IPS DF 6.9 (cell line): ENCODE data around the gene LIPG.
"Not testable (repeated sequence)": the region's sequence is repeated elsewhere in the genome, so short reads cannot be mapped to it uniquely, and the experiment has no call there.

Source experiments
- DNase-seq: peaks from one replicate; pipeline ENCODE4 v3.0.0-alpha.2; 2013; ENCODE audit warnings: low read depth, low spot score
- H3K27ac ChIP-seq: one replicate; pipeline ENCODE4 v1.5.1; 2013; ENCODE audit warnings: low read length, control low read depth
- H3K27me3 ChIP-seq: 2 replicates; pipeline ENCODE4 v1.6.1; 2013; ENCODE audit warnings: mild to moderate bottlenecking, low read length; ENCODE audit not compliant: control insufficient read depth, insufficient read depth
- H3K36me3 ChIP-seq: 2 replicates; pipeline ENCODE4 v1.6.1; 2013; ENCODE audit warnings: low read length; ENCODE audit not compliant: control insufficient read depth, insufficient read depth
- H3K4me1 ChIP-seq: 2 replicates; pipeline ENCODE4 v1.6.1; 2013; ENCODE audit warnings: low read length; ENCODE audit not compliant: control insufficient read depth, insufficient read depth
- H3K4me3 ChIP-seq: 2 replicates; pipeline ENCODE4 v1.5.1; 2013; ENCODE audit warnings: mild to moderate bottlenecking, low read length
- H3K9me3 ChIP-seq: 2 replicates; pipeline ENCODE4 v1.6.1; 2013; ENCODE audit warnings: low read length, inconsistent platforms; ENCODE audit not compliant: control insufficient read depth, insufficient read depth
- WGBS: extraction: QIAGEN DNeasy Blood & Tissue Kit; methylation state at CpG from one replicate; pipeline ENCODE4 v1.1.7; 2013; ENCODE audit warnings: mixed read lengths, missing lambda C conversion rate; ENCODE audit not compliant: insufficient read length, insufficient coverage; 5-methylcytosine and 5-hydroxymethylcytosine counted together

The LIPG gene

GRCh38 chr18:49546719-49547273 lies 15.1 kb upstream of the LIPG start:
- no peak overlapping the region for H3K27ac ChIP-seq
- no CpG with 5 or more reads among the region's 5 CpGs for WGBS
- no peaks in the 10 kb centered on the region for H3K9me3 ChIP-seq
- H3K27me3 ChIP-seq, result no peaks in the 10 kb centered on the region
- no peak for DNase-seq
- H3K36me3 ChIP-seq, result no peaks in the 10 kb centered on the region
- no peak overlapping the region for H3K4me3 ChIP-seq
- no peaks in the 10 kb centered on the region for H3K4me1 ChIP-seq

DNA sequence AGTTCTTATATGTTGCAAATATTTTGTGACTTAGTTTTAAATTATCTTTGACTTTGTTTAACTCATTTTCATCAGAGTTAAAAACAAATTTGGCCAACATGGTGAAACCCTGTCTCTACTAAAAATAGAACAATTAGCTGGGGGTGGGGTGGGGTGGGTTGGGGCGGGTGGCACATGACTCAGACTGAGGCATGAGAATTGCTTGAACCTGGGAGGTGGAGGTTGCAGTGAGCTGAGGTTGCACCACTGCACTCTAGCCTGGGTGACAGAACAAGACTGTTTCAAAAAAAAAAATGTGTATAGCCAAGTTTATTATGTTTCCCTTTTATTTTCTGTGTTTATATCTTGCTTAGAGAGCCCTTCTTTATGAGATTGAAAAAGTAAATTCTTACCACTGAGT lies 14.2 kb upstream of the LIPG start:
- no CpG with 5 or more reads among the region's 1 CpG for whole genome bisulfite sequencing
- Histone ChIP-seq H3K27ac (no peak overlapping the region), H3K9me3 (no peaks in the 10 kb centered on the region), H3K4me1 (no peaks in the 10 kb centered on the region), H3K36me3 (no peaks in the 10 kb centered on the region), H3K27me3 (no peaks in the 10 kb centered on the region), H3K4me3 (no peak overlapping the region)
- no peak for DNase-seq

DNA sequence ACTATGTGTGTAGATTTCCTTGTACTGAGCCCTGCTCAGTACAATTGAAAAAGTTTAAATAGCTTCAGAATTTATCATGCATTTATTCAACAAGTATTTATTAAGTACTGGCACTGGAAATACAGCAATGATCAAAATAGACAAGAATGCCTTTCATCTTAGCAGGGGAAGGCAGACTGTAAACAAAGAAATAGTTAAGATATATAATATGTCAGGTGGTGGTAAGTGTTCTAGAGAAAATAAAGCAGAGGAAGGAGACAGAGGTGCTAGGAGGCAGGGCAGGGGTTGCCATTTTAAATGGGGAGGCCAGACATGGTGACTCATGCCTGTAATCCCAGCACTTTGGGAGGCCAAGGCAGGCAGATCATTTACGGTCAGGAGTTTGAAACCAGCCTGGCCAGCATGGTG lies 13.6 kb upstream of the LIPG start:
- DNase-seq, result no peak
- no peak overlapping the region for H3K27ac ChIP-seq
- H3K27me3 ChIP-seq, result no peaks in the 10 kb centered on the region
- H3K36me3 ChIP-seq, result no peaks in the 10 kb centered on the region
- no peak overlapping the region for H3K4me3 ChIP-seq
- WGBS, result no CpG with 5 or more reads among the region's 1 CpG
- H3K9me3 ChIP-seq, result no peaks in the 10 kb centered on the region
- no peaks in the 10 kb centered on the region for H3K4me1 ChIP-seq

- Histone ChIP-seq H3K27me3 (no peaks in the 10 kb centered on the region), H3K4me1 (no peaks in the 10 kb centered on the region), H3K36me3 (no peaks in the 10 kb centered on the region), H3K27ac (no peak overlapping the region), H3K9me3 (no peaks in the 10 kb centered on the region), H3K4me3 (no peak overlapping the region)
- DNase-seq, result no peak
- no CpG with 5 or more reads among the region's 6 CpGs for WGBS
These were observed 11.1 kb upstream of the LIPG start for GRCh38 chr18:49550621-49551339.

- Histone ChIP-seq H3K4me1 (no peaks in the 10 kb centered on the region), H3K9me3 (no peaks in the 10 kb centered on the region), H3K36me3 (no peaks in the 10 kb centered on the region), H3K4me3 (no peak overlapping the region), H3K27ac (no peak overlapping the region), H3K27me3 (no peaks in the 10 kb centered on the region)
- DNase-seq, result no peak
- no CpG with 5 or more reads among the region's 4 CpGs for WGBS
These were observed 8.9 kb upstream of the LIPG start for GRCh38 chr18:49553003-49553402.

DNA sequence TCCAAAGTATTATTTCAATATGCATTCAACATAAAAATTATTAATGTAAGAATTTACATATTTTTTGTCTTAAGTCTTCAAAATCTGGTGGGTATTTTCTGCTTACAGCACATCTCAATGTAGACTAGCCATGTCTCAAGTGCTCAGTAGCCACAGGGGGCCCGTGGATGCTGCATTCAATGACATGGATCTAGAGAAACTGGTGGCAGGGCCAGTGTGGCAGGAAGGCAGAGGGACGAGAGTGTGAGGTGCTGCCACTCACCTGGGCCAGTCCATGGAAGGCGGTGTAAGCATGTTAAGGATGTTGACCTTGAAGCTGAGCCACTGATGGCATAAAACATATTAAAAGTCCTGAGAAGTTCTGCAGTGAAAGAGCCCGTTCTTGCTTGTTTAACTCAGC lies 6.2 kb upstream of the LIPG start:
- DNase-seq, result no peak
- Histone ChIP-seq H3K36me3 (no peaks in the 10 kb centered on the region), H3K9me3 (no peaks in the 10 kb centered on the region), H3K4me3 (no peak overlapping the region), H3K27ac (no peak overlapping the region), H3K4me1 (no peaks in the 10 kb centered on the region), H3K27me3 (peaks cover 6% of the 10 kb centered on the region; the same call in 1 of the 2 replicates)
- WGBS, result no CpG with 5 or more reads among the region's 4 CpGs

DNA sequence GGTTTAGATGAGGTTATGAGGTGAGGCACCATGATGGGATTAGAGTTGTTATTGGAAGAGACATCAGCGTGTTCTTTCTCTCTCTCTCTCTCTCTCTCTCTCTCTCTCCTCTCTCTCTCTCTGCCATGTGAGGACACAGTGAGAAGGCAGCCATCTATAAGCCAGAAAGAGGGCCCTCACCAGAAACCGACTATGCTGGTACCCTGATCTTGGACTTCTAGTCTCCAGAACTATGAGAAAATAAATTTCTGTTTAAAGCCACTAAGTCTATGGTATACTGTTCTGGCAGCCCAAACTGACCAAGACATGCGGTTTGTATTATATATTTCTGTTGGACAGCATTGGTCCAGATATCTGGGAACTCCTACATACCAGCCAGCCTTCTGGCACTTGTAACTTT lies 3.5 kb upstream of the LIPG start:
- WGBS, result no CpG with 5 or more reads among the region's 3 CpGs
- no peak for DNase-seq
- Histone ChIP-seq H3K27me3 (peaks cover 6% of the 10 kb centered on the region; the same call in 1 of the 2 replicates), H3K36me3 (no peaks in the 10 kb centered on the region), H3K4me1 (peaks cover 1% of the 10 kb centered on the region; the same call in 1 of the 2 replicates), H3K27ac (no peak overlapping the region), H3K4me3 (no peak overlapping the region), H3K9me3 (no peaks in the 10 kb centered on the region)

- not testable (repeated sequence) for DNase-seq, H3K36me3 ChIP-seq, H3K4me1 ChIP-seq, H3K9me3 ChIP-seq, H3K4me3 ChIP-seq, H3K27me3 ChIP-seq, H3K27ac ChIP-seq
- no CpG with 5 or more reads among the region's 16 CpGs for WGBS
These were observed 2.4 kb upstream of the LIPG start for GRCh38 chr18:49559326-49559931.

- DNase-seq, result no peak
- WGBS, result no CpG with 5 or more reads among the region's 3 CpGs
- Histone ChIP-seq H3K36me3 (no peaks in the 10 kb centered on the region), H3K9me3 (no peaks in the 10 kb centered on the region), H3K27me3 (peaks cover 6% of the 10 kb centered on the region; the same call in 1 of the 2 replicates), H3K27ac (no peak overlapping the region), H3K4me1 (peaks cover 1% of the 10 kb centered on the region; the same call in 1 of the 2 replicates), H3K4me3 (no peak overlapping the region; the same call in 1 of the 2 replicates)
These were observed 1.6 kb upstream of the LIPG start for GRCh38 chr18:49560277-49560623.

DNA sequence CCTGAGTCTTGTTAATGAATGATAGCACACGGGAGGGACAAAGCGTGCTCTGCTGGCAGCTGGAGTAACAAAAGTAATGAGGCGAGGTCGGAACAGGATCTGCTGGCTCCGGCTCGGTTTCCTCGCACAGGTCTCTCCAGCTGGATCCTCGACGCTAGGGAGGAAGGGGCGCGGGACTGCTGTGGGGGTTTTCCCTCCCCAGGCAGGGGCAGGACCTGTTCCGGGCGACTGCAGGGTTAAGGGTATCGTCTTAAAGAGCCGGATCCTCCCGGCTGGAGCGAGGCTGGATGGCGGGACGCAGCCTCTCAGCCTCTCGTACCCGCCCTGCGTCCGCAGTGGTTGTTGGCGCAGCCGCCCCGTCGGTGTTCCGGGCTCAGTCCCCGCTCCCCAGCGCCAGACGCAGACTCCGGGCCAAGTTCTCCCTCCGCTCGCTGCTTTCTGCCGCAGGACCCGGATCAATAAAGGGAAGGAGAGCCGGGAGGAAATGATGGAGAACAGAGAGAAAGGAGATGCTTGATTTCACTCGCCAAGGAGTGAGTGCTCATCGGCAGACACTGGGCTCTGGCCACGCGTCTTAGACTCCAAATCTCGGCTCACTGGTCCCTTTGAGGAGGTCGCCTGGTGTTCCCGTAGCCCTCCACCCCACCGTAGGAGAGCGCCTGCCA lies 1.1 kb upstream of the LIPG start:
- Histone ChIP-seq H3K27me3 (peaks cover 6% of the 10 kb centered on the region; the same call in 1 of the 2 replicates), H3K36me3 (no peaks in the 10 kb centered on the region), H3K9me3 (no peaks in the 10 kb centered on the region), H3K4me3 (peak overlapping the region; percentile 45), H3K4me1 (peaks cover 1% of the 10 kb centered on the region; the same call in 1 of the 2 replicates), H3K27ac (no peak overlapping the region)
- no peak for DNase-seq
- WGBS, result no CpG with 5 or more reads among the region's 46 CpGs
